PC-3 (cell line): Measurements from ENCODE around the gene SLC7A1.

ENCODE experiments used
- CTCF ChIP-seq: fragments of 300-600 bp; sonication (generic); conservative IDR thresholded peaks from 2 replicates; pipeline ENCODE4 v1.5.1; 2017; ENCODE audit warnings: antibody characterized with exemption, low read depth, mild to moderate bottlenecking, low read length
- EZH2 ChIP-seq: fragments of 300-600 bp; sonication (generic); IDR thresholded peaks from one replicate; pipeline ENCODE4 v1.6.1; 2017; ENCODE audit warnings: antibody characterized with exemption, mild to moderate bottlenecking, low read length; ENCODE audit not compliant: unreplicated experiment

DNA sequence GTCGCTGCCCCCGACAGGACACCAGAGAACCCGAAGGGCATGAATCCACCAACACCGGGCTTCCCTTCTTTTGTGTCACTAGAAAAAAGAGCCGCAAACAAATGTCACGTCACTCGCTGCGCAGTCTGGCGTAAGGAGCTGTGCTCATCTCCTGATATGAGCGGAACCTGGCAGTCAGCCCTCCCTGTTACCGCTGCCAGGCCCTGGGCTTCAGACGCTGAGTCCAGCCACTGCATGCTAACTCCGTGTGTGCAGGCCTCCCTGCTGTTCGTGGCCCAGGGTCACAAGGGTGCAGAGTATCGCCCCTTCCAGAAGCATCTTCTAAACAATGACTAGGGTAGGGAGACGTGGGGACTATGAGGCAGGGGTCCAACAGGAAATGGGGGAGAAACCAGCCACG is 71.3 kb downstream of the SLC7A1 start:
- no peak for TF ChIP-seq CTCF
- TF ChIP-seq EZH2 = no peak
